Measurements from ENCODE around the gene TCF21. TPM values are rescaled to one million over a fixed set of nuclear protein-coding genes. Genes with fewer than 3 reads are reported as not detected.

Gene TCF21
- total and polyA plus RNA-seq, 10 of the 15 experiments (the other 5 are each of a cell fraction or from before 2014, with no cell fraction given), result 0.08 TPM; not detected in 9

- DNase-seq (ENCODE audit: low read depth, low spot score) (peak; percentile 35), FAIRE-seq (peak; percentile 78), ATAC-seq (peak; percentile 88)
- ChIA-PET POLR2A (no interaction called here), SMC1A (ENCODE audit: uncharacterized antibody, unreplicated experiment) (interaction anchor here (0.7 to 2.5 kb wide), 9 partner anchors 9 to 954 kb away, joined by 3 to 17 read pairs (median 5); no protein-coding TSS in a partner anchor), CTCF (interaction anchor here (0.5 to 8.4 kb wide), 60 partner anchors 6 to 1385 kb away, joined by 3 to 65 read pairs (median 4); no protein-coding TSS in a partner anchor), RAD21 (ENCODE audit: unreplicated experiment) (interaction anchor here (0.9 to 2.9 kb wide), 6 partner anchors 75 to 954 kb away, joined by 3 to 12 read pairs (median 8); no protein-coding TSS in a partner anchor)
- intact Hi-C loops (cut with micrococcal nuclease; ENCODE audit: unreplicated experiment) (loop anchor here (1.0 to 10.0 kb wide), 4 partner anchors 79 to 952 kb away; no protein-coding TSS in a partner anchor), in situ Hi-C loops (cut with MboI) (loop anchor here (10.0 kb wide), 1 partner anchor 352 kb away; no protein-coding TSS in a partner anchor)
- H3K79me2 ChIP-seq (ENCODE audit: control insufficient read depth, insufficient read depth, low read length), result no peaks in the 10 kb centered on the region
- no peaks in the 10 kb centered on the region for H4K20me1 ChIP-seq (ENCODE audit: control insufficient read depth, insufficient read depth)
- H3K4me1 ChIP-seq (ENCODE audit: control insufficient read depth, insufficient read depth, low read length), result no peaks in the 10 kb centered on the region
- BruUV-seq (replicated peaks), result no TSS peak
- H3K9me3 ChIP-seq (replicated peaks; ENCODE audit: control insufficient read depth, insufficient read depth, low read length), result no peaks in the 10 kb centered on the region
- WGBS (ENCODE audit: insufficient coverage, insufficient replicate concordance, low lambda C conversion rate, missing lambda C conversion rate), result 1% methylated on average over 8 of the region's 8 CpGs
- no peak overlapping the region for H3K27ac ChIP-seq (ENCODE audit: control insufficient read depth, insufficient read depth)
- no peaks in the 10 kb centered on the region for H3K27me3 ChIP-seq (replicated peaks in 1 of 2; ENCODE audit: control insufficient read depth in 2 of 2, insufficient read depth in 2 of 2, low read length in 1 of 2)
- no peak overlapping the region for H3K4me2 ChIP-seq (ENCODE audit: control insufficient read depth, insufficient read depth)
- no peaks in the 10 kb centered on the region for H3K36me3 ChIP-seq (ENCODE audit: control insufficient read depth in 2 of 2, insufficient read depth in 2 of 2, low read length in 1 of 2)
- peak overlapping the region; percentile 51; the same call in 1 of the 2 replicates for H2AFZ ChIP-seq (ENCODE audit: control insufficient read depth, low read depth, low read length)
- H3K4me3 ChIP-seq, result no peak overlapping the region
- no peak overlapping the region for H3K9ac ChIP-seq (ENCODE audit: control insufficient read depth, insufficient read depth, low read length)
- TF ChIP-seq SUZ12 (IDR thresholded peaks at IDR 0.05; ENCODE audit: unreplicated experiment), result no peak
- TF ChIP-seq, protein P1, sequence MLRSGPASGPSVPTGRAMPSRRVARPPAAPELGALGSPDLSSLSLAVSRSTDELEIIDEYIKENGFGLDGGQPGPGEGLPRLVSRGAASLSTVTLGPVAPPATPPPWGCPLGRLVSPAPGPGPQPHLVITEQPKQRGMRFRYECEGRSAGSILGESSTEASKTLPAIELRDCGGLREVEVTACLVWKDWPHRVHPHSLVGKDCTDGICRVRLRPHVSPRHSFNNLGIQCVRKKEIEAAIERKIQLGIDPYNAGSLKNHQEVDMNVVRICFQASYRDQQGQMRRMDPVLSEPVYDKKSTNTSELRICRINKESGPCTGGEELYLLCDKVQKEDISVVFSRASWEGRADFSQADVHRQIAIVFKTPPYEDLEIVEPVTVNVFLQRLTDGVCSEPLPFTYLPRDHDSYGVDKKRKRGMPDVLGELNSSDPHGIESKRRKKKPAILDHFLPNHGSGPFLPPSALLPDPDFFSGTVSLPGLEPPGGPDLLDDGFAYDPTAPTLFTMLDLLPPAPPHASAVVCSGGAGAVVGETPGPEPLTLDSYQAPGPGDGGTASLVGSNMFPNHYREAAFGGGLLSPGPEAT (IDR thresholded peaks at IDR 0.05; ENCODE audit: low read depth), result no peak
- no peak for TF ChIP-seq NFYB (IDR thresholded peaks at IDR 0.05; ENCODE audit: insufficient read depth, low read depth, low read length)
- TF ChIP-seq BRCA1 (IDR thresholded peaks at IDR 0.05; ENCODE audit: low read depth, low read length), result no peak
- 0 out of 2 replicates have a peak, but pooled peaks have one; percentile 32 for TF ChIP-seq YY1 (IDR thresholded peaks at IDR 0.05; ENCODE audit: low read depth, low read length)
- peak; percentile 85 to 89 (median 88) for TF ChIP-seq CTCF (IDR thresholded peaks at IDR 0.05 in 2 of 3, conservative IDR thresholded peaks at IDR 0.05 in 1 of 3; ENCODE audit: control insufficient read depth in 2 of 3, extremely low read depth in 1 of 3, insufficient read depth in 1 of 3, low read depth in 3 of 3, low read length in 3 of 3)
- no peak for TF ChIP-seq MEF2B (IDR thresholded peaks at IDR 0.05; ENCODE audit: partially characterized antibody, poor library complexity, severe bottlenecking)
- TF ChIP-seq STAT1 (conservative IDR thresholded peaks at IDR 0.05), result no peak
- no peak for TF ChIP-seq RELA (IDR thresholded peaks at IDR 0.05; ENCODE audit: borderline replicate concordance, partially characterized antibody)
- TF ChIP-seq, protein P2, sequence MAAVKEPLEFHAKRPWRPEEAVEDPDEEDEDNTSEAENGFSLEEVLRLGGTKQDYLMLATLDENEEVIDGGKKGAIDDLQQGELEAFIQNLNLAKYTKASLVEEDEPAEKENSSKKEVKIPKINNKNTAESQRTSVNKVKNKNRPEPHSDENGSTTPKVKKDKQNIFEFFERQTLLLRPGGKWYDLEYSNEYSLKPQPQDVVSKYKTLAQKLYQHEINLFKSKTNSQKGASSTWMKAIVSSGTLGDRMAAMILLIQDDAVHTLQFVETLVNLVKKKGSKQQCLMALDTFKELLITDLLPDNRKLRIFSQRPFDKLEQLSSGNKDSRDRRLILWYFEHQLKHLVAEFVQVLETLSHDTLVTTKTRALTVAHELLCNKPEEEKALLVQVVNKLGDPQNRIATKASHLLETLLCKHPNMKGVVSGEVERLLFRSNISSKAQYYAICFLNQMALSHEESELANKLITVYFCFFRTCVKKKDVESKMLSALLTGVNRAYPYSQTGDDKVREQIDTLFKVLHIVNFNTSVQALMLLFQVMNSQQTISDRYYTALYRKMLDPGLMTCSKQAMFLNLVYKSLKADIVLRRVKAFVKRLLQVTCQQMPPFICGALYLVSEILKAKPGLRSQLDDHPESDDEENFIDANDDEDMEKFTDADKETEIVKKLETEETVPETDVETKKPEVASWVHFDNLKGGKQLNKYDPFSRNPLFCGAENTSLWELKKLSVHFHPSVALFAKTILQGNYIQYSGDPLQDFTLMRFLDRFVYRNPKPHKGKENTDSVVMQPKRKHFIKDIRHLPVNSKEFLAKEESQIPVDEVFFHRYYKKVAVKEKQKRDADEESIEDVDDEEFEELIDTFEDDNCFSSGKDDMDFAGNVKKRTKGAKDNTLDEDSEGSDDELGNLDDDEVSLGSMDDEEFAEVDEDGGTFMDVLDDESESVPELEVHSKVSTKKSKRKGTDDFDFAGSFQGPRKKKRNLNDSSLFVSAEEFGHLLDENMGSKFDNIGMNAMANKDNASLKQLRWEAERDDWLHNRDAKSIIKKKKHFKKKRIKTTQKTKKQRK (IDR thresholded peaks at IDR 0.05; ENCODE audit: low read depth, low read length), result no peak
- TF ChIP-seq IRF5 (IDR thresholded peaks at IDR 0.05; ENCODE audit: borderline replicate concordance), result no peak
- TF ChIP-seq TBL1XR1 (IDR thresholded peaks at IDR 0.05; ENCODE audit: low read depth, low read length), result no peak
- TF ChIP-seq RAD21 (IDR thresholded peaks at IDR 0.05; ENCODE audit: insufficient read depth, low read depth, low read length), result peak; percentile 87
- peak; percentile 46; the same call in 1 of the 2 replicates for TF ChIP-seq SMC3 (IDR thresholded peaks at IDR 0.05; ENCODE audit: borderline replicate concordance, low read length)
- no peak for TF ChIP-seq HDAC2 (IDR thresholded peaks at IDR 0.05)
Measured at GRCh38 chr6:133916650-133917151, 27.8 kb downstream of the TCF21 start.

Measured in GM12878 (cell line).